ENCODE results near the gene JADE2.

The JADE2 gene

DNA sequence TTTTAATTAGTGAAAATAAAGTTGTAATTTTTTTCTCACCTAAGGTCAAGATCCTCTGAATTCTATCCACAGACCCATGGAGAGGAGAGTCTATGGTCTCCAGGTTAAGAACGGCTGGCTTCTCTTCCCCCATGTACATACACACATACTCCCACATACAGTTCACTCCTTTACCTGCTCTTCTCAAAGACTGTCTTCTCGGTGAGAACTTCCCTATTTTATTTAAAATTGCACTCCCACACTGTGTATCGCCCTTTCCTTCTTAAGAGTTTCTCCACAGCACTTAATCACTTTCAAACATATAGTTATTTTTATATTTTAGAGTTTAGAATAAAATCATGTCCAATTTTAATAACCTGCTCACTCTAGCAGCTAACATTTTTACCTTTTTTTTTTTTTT is 3.6 kb upstream of the JADE2 start:
- no peaks in the 10 kb centered on the region for H3K9me3 Mint-ChIP-seq
- no peak overlapping the region for H3K4me3 Mint-ChIP-seq
- H3K36me3 Mint-ChIP-seq (ENCODE audit: low read depth) = no peaks in the 10 kb centered on the region
- TF ChIP-seq, protein P1, sequence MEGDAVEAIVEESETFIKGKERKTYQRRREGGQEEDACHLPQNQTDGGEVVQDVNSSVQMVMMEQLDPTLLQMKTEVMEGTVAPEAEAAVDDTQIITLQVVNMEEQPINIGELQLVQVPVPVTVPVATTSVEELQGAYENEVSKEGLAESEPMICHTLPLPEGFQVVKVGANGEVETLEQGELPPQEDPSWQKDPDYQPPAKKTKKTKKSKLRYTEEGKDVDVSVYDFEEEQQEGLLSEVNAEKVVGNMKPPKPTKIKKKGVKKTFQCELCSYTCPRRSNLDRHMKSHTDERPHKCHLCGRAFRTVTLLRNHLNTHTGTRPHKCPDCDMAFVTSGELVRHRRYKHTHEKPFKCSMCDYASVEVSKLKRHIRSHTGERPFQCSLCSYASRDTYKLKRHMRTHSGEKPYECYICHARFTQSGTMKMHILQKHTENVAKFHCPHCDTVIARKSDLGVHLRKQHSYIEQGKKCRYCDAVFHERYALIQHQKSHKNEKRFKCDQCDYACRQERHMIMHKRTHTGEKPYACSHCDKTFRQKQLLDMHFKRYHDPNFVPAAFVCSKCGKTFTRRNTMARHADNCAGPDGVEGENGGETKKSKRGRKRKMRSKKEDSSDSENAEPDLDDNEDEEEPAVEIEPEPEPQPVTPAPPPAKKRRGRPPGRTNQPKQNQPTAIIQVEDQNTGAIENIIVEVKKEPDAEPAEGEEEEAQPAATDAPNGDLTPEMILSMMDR (IDR thresholded peaks at IDR 0.05; ENCODE audit: unreplicated experiment in 3 of 3) = no peak
- peaks cover 56% of the 10 kb centered on the region for H3K27me3 Mint-ChIP-seq (ENCODE audit: low read depth)
- H3K4me1 Mint-ChIP-seq = peaks cover 21% of the 10 kb centered on the region
- peak overlapping the region in 1 of 3 experiments; percentile 1 for H3K27ac Mint-ChIP-seq

GRCh38 chr5:134523543-134524271 is 1.8 kb upstream of the JADE2 start:
- Mint-ChIP-seq H3K4me3 (peak overlapping the region; percentile 89 to 95 (median 94)), H3K27me3 (ENCODE audit: low read depth) (peaks cover 53% of the 10 kb centered on the region), H3K27ac (peak overlapping the region; percentile 88 to 94 (median 90)), H3K9me3 (no peaks in the 10 kb centered on the region), H3K4me1 (peaks cover 27% of the 10 kb centered on the region), H3K36me3 (ENCODE audit: low read depth) (no peaks in the 10 kb centered on the region)
- TF ChIP-seq, protein P1 (IDR thresholded peaks at IDR 0.05; ENCODE audit: unreplicated experiment in 3 of 3) = no peak

- H3K27ac Mint-ChIP-seq = peak overlapping the region; percentile 95 to 96 (median 96)
- peaks cover 27% of the 10 kb centered on the region for H3K4me1 Mint-ChIP-seq
- TF ChIP-seq, protein P1 (IDR thresholded peaks at IDR 0.05; ENCODE audit: unreplicated experiment in 3 of 3) = no peak
- no peaks in the 10 kb centered on the region for H3K36me3 Mint-ChIP-seq (ENCODE audit: low read depth)
- H3K9me3 Mint-ChIP-seq = no peaks in the 10 kb centered on the region
- peaks cover 55% of the 10 kb centered on the region for H3K27me3 Mint-ChIP-seq (ENCODE audit: low read depth)
- H3K4me3 Mint-ChIP-seq = peak overlapping the region; percentile 89 to 95 (median 94)
These were observed 1.1 kb upstream of the JADE2 start for GRCh38 chr5:134524272-134524825.

GRCh38 chr5:134525683-134526482 is 413 bp downstream of the JADE2 start:
- Mint-ChIP-seq H3K4me3 (peak overlapping the region; percentile 91 to 98 (median 97)), H3K36me3 (ENCODE audit: low read depth) (no peaks in the 10 kb centered on the region), H3K4me1 (peaks cover 39% of the 10 kb centered on the region), H3K27me3 (ENCODE audit: low read depth) (peaks cover 44% of the 10 kb centered on the region), H3K9me3 (no peaks in the 10 kb centered on the region), H3K27ac (peak overlapping the region; percentile 95 to 99 (median 96))
- TF ChIP-seq, protein P1 (IDR thresholded peaks at IDR 0.05; ENCODE audit: unreplicated experiment in 3 of 3) = no peak

DNA sequence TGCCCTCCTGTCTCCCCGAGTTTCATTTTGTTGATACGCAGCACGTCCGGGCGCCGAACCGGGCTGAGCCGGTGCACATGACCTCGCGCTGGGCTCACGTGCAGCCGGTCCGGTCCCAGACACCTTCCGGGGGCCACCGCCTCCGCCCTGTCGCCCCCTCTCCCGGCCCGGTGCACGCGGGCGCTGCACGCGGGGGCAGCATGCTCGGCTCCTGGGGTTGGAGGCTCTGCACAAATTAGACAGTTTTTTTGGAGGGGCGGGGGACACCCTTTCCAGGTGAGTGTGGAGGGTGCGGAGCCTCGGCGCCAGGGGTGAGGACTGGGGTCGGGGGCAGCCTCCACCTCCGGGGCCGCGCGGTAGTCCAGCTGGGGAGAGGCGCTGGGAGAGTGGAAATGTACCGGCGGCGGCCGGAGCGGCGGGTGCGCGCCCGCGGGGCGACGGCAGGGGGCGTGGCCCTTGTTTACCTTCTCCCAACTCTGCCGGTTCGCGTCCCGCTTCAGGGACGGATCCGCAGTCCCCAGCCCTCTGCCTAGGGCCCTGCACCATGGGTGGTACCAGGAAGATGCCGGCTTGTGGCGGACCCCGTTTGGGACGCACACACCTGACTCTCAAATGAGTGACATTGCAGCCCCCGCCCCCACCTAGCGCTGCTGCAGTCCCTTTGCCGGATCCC is 1.1 kb downstream of the JADE2 start:
- TF ChIP-seq, protein P1 (IDR thresholded peaks at IDR 0.05; ENCODE audit: unreplicated experiment in 3 of 3) = peak; percentile 23 to 47 (median 33)
- no peaks in the 10 kb centered on the region for H3K36me3 Mint-ChIP-seq (ENCODE audit: low read depth)
- peak overlapping the region; percentile 87 to 93 (median 91) for H3K4me3 Mint-ChIP-seq
- H3K9me3 Mint-ChIP-seq = no peaks in the 10 kb centered on the region
- peaks cover 41% of the 10 kb centered on the region for H3K4me1 Mint-ChIP-seq
- H3K27me3 Mint-ChIP-seq (ENCODE audit: low read depth) = peaks cover 40% of the 10 kb centered on the region
- peak overlapping the region in 1 of 3 experiments; percentile 95 for H3K27ac Mint-ChIP-seq
